ENCODE results near the gene ABI3BP. TPM values are rescaled to one million over a fixed set of nuclear protein-coding genes. Genes with fewer than 3 reads are reported as not detected.

ABI3BP gene
- total RNA-seq, 1 donor from 2014 or later = 1.1 TPM

GRCh38 chr3:100825574-100825973 lies 167.6 kb downstream of the ABI3BP start:
- no peaks in the 10 kb centered on the region for H3K27me3 ChIP-seq (ENCODE audit: insufficient read depth, low read length)
- H4K20me1 ChIP-seq (ENCODE audit: insufficient read depth, low read length) = no peaks in the 10 kb centered on the region
- H3K27ac Mint-ChIP-seq (ENCODE audit: unreplicated experiment) = no peak overlapping the region
- no peaks in the 10 kb centered on the region for H3K36me3 Mint-ChIP-seq (ENCODE audit: low read depth, unreplicated experiment)
- peaks cover 6% of the 10 kb centered on the region for H3K27me3 Mint-ChIP-seq (ENCODE audit: low read depth, unreplicated experiment)
- no peaks in the 10 kb centered on the region for H3K4me1 ChIP-seq (ENCODE audit: insufficient read depth, low read length)
- no peaks in the 10 kb centered on the region for H3K4me1 Mint-ChIP-seq (ENCODE audit: low read depth, unreplicated experiment)
- no peak overlapping the region for H3K4me3 Mint-ChIP-seq (ENCODE audit: unreplicated experiment)
- DNase-seq (ENCODE audit: low read depth) = no peak
- H3K4me2 ChIP-seq (ENCODE audit: low read length) = no peak overlapping the region
- H2AFZ ChIP-seq (ENCODE audit: low read depth, low read length) = no peak overlapping the region
- no peak overlapping the region for H3K9ac ChIP-seq (ENCODE audit: low read length)
- no peaks in the 10 kb centered on the region for H3K9me3 ChIP-seq (ENCODE audit: insufficient read depth, low read depth, low read length)
- TF ChIP-seq EZH2 (IDR thresholded peaks at IDR 0.05; ENCODE audit: insufficient read depth, low read length) = no peak
- no peak for TF ChIP-seq CTCF (IDR thresholded peaks at IDR 0.05; ENCODE audit: insufficient read depth, low read depth, low read length)
- no peaks in the 10 kb centered on the region for H3K36me3 ChIP-seq (ENCODE audit: insufficient read depth, low read length)
- no peak overlapping the region for H3K4me3 ChIP-seq (ENCODE audit: insufficient read depth, low read depth, low read length)
- H3K79me2 ChIP-seq (ENCODE audit: insufficient read depth, low read length) = no peaks in the 10 kb centered on the region
- no peak for FAIRE-seq
- no peak overlapping the region for H3K27ac ChIP-seq (ENCODE audit: low read depth, low read length)
- peaks cover 4% of the 10 kb centered on the region for H3K9me3 Mint-ChIP-seq (ENCODE audit: unreplicated experiment)

GRCh38 chr3:100815583-100815982 lies 177.6 kb downstream of the ABI3BP start:
- Histone ChIP-seq H4K20me1 (ENCODE audit: insufficient read depth, low read length) (no peaks in the 10 kb centered on the region), H3K36me3 (ENCODE audit: insufficient read depth, low read length) (no peaks in the 10 kb centered on the region), H3K9ac (ENCODE audit: low read length) (no peak overlapping the region), H3K9me3 (ENCODE audit: insufficient read depth, low read depth, low read length) (no peaks in the 10 kb centered on the region), H3K27ac (ENCODE audit: low read depth, low read length) (no peak overlapping the region), H2AFZ (ENCODE audit: low read depth, low read length) (no peak overlapping the region), H3K79me2 (ENCODE audit: insufficient read depth, low read length) (no peaks in the 10 kb centered on the region), H3K4me2 (ENCODE audit: low read length) (no peak overlapping the region), H3K27me3 (ENCODE audit: insufficient read depth, low read length) (no peaks in the 10 kb centered on the region), H3K4me3 (ENCODE audit: insufficient read depth, low read depth, low read length) (no peak overlapping the region), H3K4me1 (ENCODE audit: insufficient read depth, low read length) (peaks cover 4% of the 10 kb centered on the region)
- Mint-ChIP-seq H3K4me3 (ENCODE audit: unreplicated experiment) (no peak overlapping the region), H3K27me3 (ENCODE audit: low read depth, unreplicated experiment) (peaks cover 11% of the 10 kb centered on the region), H3K4me1 (ENCODE audit: low read depth, unreplicated experiment) (peaks cover 5% of the 10 kb centered on the region), H3K36me3 (ENCODE audit: low read depth, unreplicated experiment) (no peaks in the 10 kb centered on the region), H3K27ac (ENCODE audit: unreplicated experiment) (no peak overlapping the region), H3K9me3 (ENCODE audit: unreplicated experiment) (no peaks in the 10 kb centered on the region)
- FAIRE-seq = no peak
- TF ChIP-seq CTCF (IDR thresholded peaks at IDR 0.05; ENCODE audit: insufficient read depth, low read depth, low read length) = no peak
- no peak for TF ChIP-seq EZH2 (IDR thresholded peaks at IDR 0.05; ENCODE audit: insufficient read depth, low read length)
- no peak for DNase-seq (ENCODE audit: low read depth)

GRCh38 chr3:100813828-100814227 lies 179.4 kb downstream of the ABI3BP start:
- no peaks in the 10 kb centered on the region for H4K20me1 ChIP-seq (ENCODE audit: insufficient read depth, low read length)
- H2AFZ ChIP-seq (ENCODE audit: low read depth, low read length) = no peak overlapping the region
- no peak overlapping the region for H3K9ac ChIP-seq (ENCODE audit: low read length)
- no peaks in the 10 kb centered on the region for H3K79me2 ChIP-seq (ENCODE audit: insufficient read depth, low read length)
- Mint-ChIP-seq H3K36me3 (ENCODE audit: low read depth, unreplicated experiment) (no peaks in the 10 kb centered on the region), H3K4me1 (ENCODE audit: low read depth, unreplicated experiment) (peaks cover 8% of the 10 kb centered on the region), H3K4me3 (ENCODE audit: unreplicated experiment) (no peak overlapping the region), H3K9me3 (ENCODE audit: unreplicated experiment) (no peaks in the 10 kb centered on the region), H3K27ac (ENCODE audit: unreplicated experiment) (no peak overlapping the region), H3K27me3 (ENCODE audit: low read depth, unreplicated experiment) (peaks cover 8% of the 10 kb centered on the region)
- no peaks in the 10 kb centered on the region for H3K9me3 ChIP-seq (ENCODE audit: insufficient read depth, low read depth, low read length)
- H3K36me3 ChIP-seq (ENCODE audit: insufficient read depth, low read length) = no peaks in the 10 kb centered on the region
- no peak overlapping the region for H3K4me2 ChIP-seq (ENCODE audit: low read length)
- H3K27me3 ChIP-seq (ENCODE audit: insufficient read depth, low read length) = no peaks in the 10 kb centered on the region
- FAIRE-seq (no peak), DNase-seq (ENCODE audit: low read depth) (no peak)
- H3K4me1 ChIP-seq (ENCODE audit: insufficient read depth, low read length) = peaks cover 9% of the 10 kb centered on the region
- TF ChIP-seq CTCF (IDR thresholded peaks at IDR 0.05; ENCODE audit: insufficient read depth, low read depth, low read length) = no peak
- TF ChIP-seq EZH2 (IDR thresholded peaks at IDR 0.05; ENCODE audit: insufficient read depth, low read length) = no peak
- H3K27ac ChIP-seq (ENCODE audit: low read depth, low read length) = no peak overlapping the region
- no peak overlapping the region for H3K4me3 ChIP-seq (ENCODE audit: insufficient read depth, low read depth, low read length)

Data from astrocyte (in vitro differentiated cells and primary cell).